IMR-90 (cell line): ENCODE data around the gene MYADML2. TPM values are rescaled to one million over a fixed set of nuclear protein-coding genes. Genes with fewer than 3 reads are reported as not detected.

Experiments used
- ATAC-seq: fragments of 200-7000 bp; cut with Tn5 transposase; 2 replicates; pipeline ENCODE4 v1.9.1; 2020; ENCODE audit warnings: low read depth, mild to moderate bottlenecking, moderate library complexity
- BruUV-seq: library from RNA; stranded (reverse); fragments of 400-500 nt; replicated peaks from 2 replicates; lab custom pipeline; 2021; lab: Mats Ljungman, UMichigan
- CTCF ChIA-PET: fragments of 300-600 bp; formaldehyde crosslinking; extraction: SDS; loops from one replicate; lab custom pipeline; 2021; ENCODE audit warnings: antibody characterized with exemption; lab: Yijun Ruan, JAX
- POLR2A ChIA-PET: fragments of 300-600 bp; sonication (Branson Sonifier 250); formaldehyde crosslinking; loops from one replicate; lab custom pipeline; 2022; ENCODE audit warnings: antibody characterized with exemption; ENCODE audit not compliant: unreplicated experiment; lab: Charles Lee
- DNase-seq: peaks from one replicate; pipeline ENCODE4 v3.0.0; 2013
- H2AFZ ChIP-seq: replicated peaks from 2 replicates; pipeline ENCODE3; 2013; ENCODE audit warnings: low read length, mild to moderate bottlenecking; ENCODE audit not compliant: poor library complexity
- H2AK5ac ChIP-seq: 2 replicates; pipeline ENCODE4 v1.6.1; 2013; ENCODE audit warnings: low read depth, low read length, inconsistent platforms
- H2AK9ac ChIP-seq: replicated peaks from 2 replicates; pipeline ENCODE3; 2013; ENCODE audit warnings: mild to moderate bottlenecking, low read depth, low read length, moderate library complexity; ENCODE audit not compliant: poor library complexity
- H2BK120ac ChIP-seq: 2 replicates; pipeline ENCODE4 v1.6.1; 2013; ENCODE audit warnings: low read depth, low read length, inconsistent platforms
- H2BK15ac ChIP-seq: 3 replicates; pipeline ENCODE4 v1.6.1; 2013; ENCODE audit warnings: low read depth, low read length, inconsistent platforms
- H2BK20ac ChIP-seq: 2 replicates; pipeline ENCODE4 v1.6.1; 2013; ENCODE audit warnings: low read depth, mild to moderate bottlenecking, inconsistent platforms, low read length, moderate library complexity
- H2BK5ac ChIP-seq: 2 replicates; pipeline ENCODE4 v1.6.1; 2013; ENCODE audit warnings: mild to moderate bottlenecking, low read depth, low read length, inconsistent platforms; ENCODE audit not compliant: poor library complexity, severe bottlenecking
- H3K14ac ChIP-seq: replicated peaks from 2 replicates; pipeline ENCODE4 v1.6.1; 2013; ENCODE audit warnings: low read depth, low read length, inconsistent platforms
- H3K18ac ChIP-seq: 2 replicates; pipeline ENCODE4 v1.6.1; 2013; ENCODE audit warnings: low read depth, low read length, control low read depth
- H3K23ac ChIP-seq: 2 replicates; pipeline ENCODE4 v1.6.1; 2013; ENCODE audit warnings: low read depth, low read length, inconsistent platforms
- H3K27ac ChIP-seq: 2 replicates; pipeline ENCODE4 v1.5.1; 2013; ENCODE audit warnings: mild to moderate bottlenecking, control low read depth, low read length; ENCODE audit not compliant: insufficient read depth
- H3K27me3 ChIP-seq: 2 replicates; pipeline ENCODE4 v1.6.1; 2013; ENCODE audit warnings: low read length; ENCODE audit not compliant: control insufficient read depth, insufficient read depth
- H3K36me3 ChIP-seq: 2 replicates; pipeline ENCODE4 v1.6.1; 2013; ENCODE audit warnings: low read length, mixed read lengths; ENCODE audit not compliant: control insufficient read depth, insufficient read depth
- H3K4ac ChIP-seq: 2 replicates; pipeline ENCODE4 v1.6.1; 2013; ENCODE audit warnings: low read depth, low read length, inconsistent platforms
- H3K4me1 ChIP-seq: 2 replicates; pipeline ENCODE4 v1.6.1; 2013; ENCODE audit warnings: low read length, mixed read lengths; ENCODE audit not compliant: control insufficient read depth, insufficient read depth
- H3K4me2 ChIP-seq: 2 replicates; pipeline ENCODE4 v1.6.1; 2013; ENCODE audit warnings: low read depth, mild to moderate bottlenecking, control low read depth, low read length, moderate library complexity
- H3K4me3 ChIP-seq: 2 replicates; pipeline ENCODE4 v1.5.1; 2013; ENCODE audit warnings: low read depth, mild to moderate bottlenecking, control low read depth, low read length, moderate library complexity; ENCODE audit not compliant: insufficient read depth
- H3K56ac ChIP-seq: 2 replicates; pipeline ENCODE4 v1.6.1; 2013; ENCODE audit warnings: low read length, inconsistent platforms; ENCODE audit not compliant: insufficient read depth; ENCODE audit errors: extremely low read depth
- H3K79me1 ChIP-seq, 2 experiments: 2 replicates each; pipeline ENCODE4 v1.6.1; 2013; ENCODE audit warnings: low read length in 2 of 2, inconsistent platforms in 1 of 2, low read depth in 1 of 2
- H3K9ac ChIP-seq: 2 replicates; pipeline ENCODE4 v1.6.1; 2013; ENCODE audit warnings: low read depth, low read length, control low read depth
- H3K9me1 ChIP-seq: 2 replicates; pipeline ENCODE4 v1.6.1; 2013; ENCODE audit warnings: low read length, inconsistent platforms; ENCODE audit not compliant: insufficient read depth
- H3K9me3 ChIP-seq: 2 replicates; pipeline ENCODE4 v1.6.1; 2013; ENCODE audit warnings: low read length; ENCODE audit not compliant: control insufficient read depth, insufficient read depth
- H4K20me1 ChIP-seq: 2 replicates; pipeline ENCODE4 v1.6.1; 2013; ENCODE audit warnings: low read length, inconsistent platforms; ENCODE audit not compliant: insufficient read depth
- H4K5ac ChIP-seq: 2 replicates; pipeline ENCODE4 v1.6.1; 2013; ENCODE audit warnings: mild to moderate bottlenecking, low read depth, low read length, control low read depth
- H4K8ac ChIP-seq, 2 experiments: 2 replicates each; pipeline ENCODE4 v1.6.1; 2013; ENCODE audit warnings: low read depth in 2 of 2, low read length in 2 of 2, control low read depth in 1 of 2, inconsistent platforms in 1 of 2
- H4K91ac ChIP-seq: 2 replicates; pipeline ENCODE4 v1.6.1; 2013; ENCODE audit warnings: low read depth, low read length, inconsistent platforms; ENCODE audit not compliant: insufficient read depth
- BHLHE40 ChIP-seq: fragments of 150-350 bp; IDR thresholded peaks from 2 replicates; pipeline ENCODE4 v1.6.1; 2016; ENCODE audit warnings: mild to moderate bottlenecking, low read depth, low read length
- CEBPB ChIP-seq: IDR thresholded peaks from 2 replicates; pipeline ENCODE4 v1.6.1; 2012; ENCODE audit warnings: low read depth, low read length, improper control_type of control experiment
- CHD1 ChIP-seq: IDR thresholded peaks from 2 replicates; pipeline ENCODE4 v1.6.1; 2012; ENCODE audit warnings: low read depth, low read length, improper control_type of control experiment
- FOS ChIP-seq: fragments of 150-350 bp; IDR thresholded peaks from 2 replicates; pipeline ENCODE4 v1.6.1; 2016; ENCODE audit warnings: low read depth, low read length
- MAFK ChIP-seq: IDR thresholded peaks from 2 replicates; pipeline ENCODE4 v1.6.1; 2012; ENCODE audit warnings: low read depth, low read length, improper control_type of control experiment
- MAZ ChIP-seq: IDR thresholded peaks from 2 replicates; pipeline ENCODE4 v1.6.1; 2012; ENCODE audit warnings: low read depth, mild to moderate bottlenecking, low read length, improper control_type of control experiment, moderate library complexity, borderline replicate concordance
- MXI1 ChIP-seq: IDR thresholded peaks from 2 replicates; pipeline ENCODE4 v1.6.1; 2012; ENCODE audit warnings: low read depth, mild to moderate bottlenecking, low read length, moderate library complexity, borderline replicate concordance
- NFE2L2 ChIP-seq: fragments of 150-350 bp; IDR thresholded peaks from 2 replicates; pipeline ENCODE4 v1.6.1; 2016; ENCODE audit warnings: low read depth, mild to moderate bottlenecking, low read length
- POLR2A ChIP-seq: IDR thresholded peaks from 2 replicates; pipeline ENCODE4 v1.6.1; 2012; ENCODE audit warnings: mild to moderate bottlenecking, low read depth, low read length
- RAD21 ChIP-seq: IDR thresholded peaks from 2 replicates; pipeline ENCODE4 v1.6.1; 2012; ENCODE audit warnings: low read length, improper control_type of control experiment
- RCOR1 ChIP-seq: IDR thresholded peaks from 2 replicates; pipeline ENCODE4 v1.6.1; 2012; ENCODE audit warnings: mild to moderate bottlenecking, low read length, improper control_type of control experiment; ENCODE audit not compliant: insufficient replicate concordance
- RFX5 ChIP-seq: IDR thresholded peaks from 2 replicates; pipeline ENCODE4 v1.8.0; 2012; ENCODE audit warnings: low read depth, mild to moderate bottlenecking, low read length, moderate library complexity
- SMC3 ChIP-seq: fragments of 150-350 bp; IDR thresholded peaks from 2 replicates; pipeline ENCODE4 v1.6.1; 2016; ENCODE audit warnings: low read depth, mild to moderate bottlenecking, antibody characterized with exemption, low read length, moderate library complexity
- WGBS, 2 experiments: methylation state at CpG; one replicate each; pipeline versions ENCODE4 v1.1.5 to v1.1.7; 2013; ENCODE audit warnings: missing lambda C conversion rate in 2 of 2; ENCODE audit not compliant: insufficient read length in 1 of 2; ENCODE audit errors: extremely low coverage in 2 of 2; 5-methylcytosine and 5-hydroxymethylcytosine counted together
- dilution Hi-C: fragments of 300-500 bp; cut with HindIII; formaldehyde crosslinking; loops from one replicate; pipeline ENCODE4 v1.14.3; 2018; ENCODE audit warnings: low sequenced_read_pairs; ENCODE audit not compliant: unreplicated experiment
- in situ Hi-C: fragments of 300-500 bp; cut with MboI; formaldehyde crosslinking; loops from 3 replicates; pipeline ENCODE4 v1.14.3; 2019; ENCODE audit warnings: low sequenced_read_pairs, inconsistent platforms, mixed read lengths
- intact Hi-C: fragments of 100-400 bp; cut with micrococcal nuclease; formaldehyde crosslinking; loops from 2 replicates; pipeline ENCODE4 v1.10.0; 2022
- polyA plus RNA-seq, 3 experiments: library from polyadenylated mRNA; depleted of rRNA; stranded (reverse); fragments of >200 nt; gene quantifications; 2 replicates each; pipeline ENCODE4 v1.2.3, GENCODE V29; 2012; ENCODE audit warnings: low replicate concordance in 1 of 3
- total RNA-seq: library from RNA; depleted of rRNA; stranded (reverse); fragments of >200 nt; gene quantifications from 2 replicates; pipeline ENCODE4 v1.2.3, GENCODE V29; 2012
- TF ChIP-seq, protein P1 (sequence below): fragments of 150-350 bp; IDR thresholded peaks from 2 replicates; pipeline ENCODE4 v1.6.1; 2017; ENCODE audit warnings: mild to moderate bottlenecking, antibody characterized with exemption, low read length, low read depth
- TF ChIP-seq, protein P2 (sequence below): fragments of 150-350 bp; IDR thresholded peaks from 2 replicates; pipeline ENCODE4 v1.6.1; 2016; ENCODE audit warnings: low read depth, mild to moderate bottlenecking, low read length, moderate library complexity, borderline replicate concordance
- TF ChIP-seq, protein P3 (sequence below): conservative IDR thresholded peaks from 2 replicates; pipeline ENCODE4 v1.5.1; 2012; ENCODE audit warnings: mild to moderate bottlenecking, low read depth, low read length, improper control_type of control experiment

Gene MYADML2
- total and polyA plus RNA-seq, 2 of the 4 experiments (the other 2 are of a cell fraction): not detected

DNA sequence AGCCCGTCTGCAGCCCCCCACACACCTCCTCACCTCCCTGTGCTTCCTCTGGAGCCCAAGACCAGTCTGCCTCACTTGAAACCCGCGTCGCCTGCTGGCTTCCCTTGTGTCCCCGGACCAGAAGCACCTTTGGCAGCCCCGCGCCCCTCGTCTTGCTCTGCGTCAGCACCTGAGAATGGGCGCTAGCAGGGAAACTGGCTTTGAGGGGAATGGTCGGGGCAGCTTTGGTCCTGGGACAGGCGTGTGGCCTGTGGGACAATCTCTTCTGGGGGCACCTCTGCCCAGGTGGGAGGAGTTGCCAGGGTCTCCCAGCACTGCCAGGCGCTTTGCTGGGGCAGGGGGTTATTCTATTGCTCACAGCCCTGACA is 15.9 kb downstream of the MYADML2 start:
- no peak overlapping the region for H3K4me3 ChIP-seq
- peaks cover 9% of the 10 kb centered on the region for H3K4me1 ChIP-seq
- no peak overlapping the region for H3K18ac ChIP-seq
- no peak overlapping the region for H3K56ac ChIP-seq
- H3K9me1 ChIP-seq: peaks cover 9% of the 10 kb centered on the region
- no peaks in the 10 kb centered on the region for H3K27me3 ChIP-seq
- H4K5ac ChIP-seq: no peak overlapping the region
- no peak overlapping the region for H2AK5ac ChIP-seq
- intact Hi-C loops: no loop called here
- POLR2A ChIA-PET: no interaction called here
- in situ Hi-C loops: no loop called here
- H3K14ac ChIP-seq: no peak overlapping the region
- 84% methylated on average over 11 of the region's 13 CpGs; no CpG with 5 or more reads in 1 of the 2 experiments for WGBS, 2 experiments
- H3K4ac ChIP-seq: no peak overlapping the region
- no peak overlapping the region for H2BK120ac ChIP-seq
- H3K79me1 ChIP-seq: peaks cover 13 to 42% of the 10 kb centered on the region in 2 experiments
- H3K27ac ChIP-seq: no peak overlapping the region
- no peak overlapping the region for H2BK20ac ChIP-seq
- H4K91ac ChIP-seq: no peak overlapping the region
- no TSS peak for BruUV-seq
- H4K8ac ChIP-seq: no peak overlapping the region
- no peak overlapping the region for H3K23ac ChIP-seq
- no peak overlapping the region for H2BK15ac ChIP-seq
- CTCF ChIA-PET: no interaction called here
- H2BK5ac ChIP-seq: no peak overlapping the region
- no peak for TF ChIP-seq BHLHE40
- TF ChIP-seq, protein P1, sequence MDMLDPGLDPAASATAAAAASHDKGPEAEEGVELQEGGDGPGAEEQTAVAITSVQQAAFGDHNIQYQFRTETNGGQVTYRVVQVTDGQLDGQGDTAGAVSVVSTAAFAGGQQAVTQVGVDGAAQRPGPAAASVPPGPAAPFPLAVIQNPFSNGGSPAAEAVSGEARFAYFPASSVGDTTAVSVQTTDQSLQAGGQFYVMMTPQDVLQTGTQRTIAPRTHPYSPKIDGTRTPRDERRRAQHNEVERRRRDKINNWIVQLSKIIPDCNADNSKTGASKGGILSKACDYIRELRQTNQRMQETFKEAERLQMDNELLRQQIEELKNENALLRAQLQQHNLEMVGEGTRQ: no peak
- TF ChIP-seq CHD1: no peak
- TF ChIP-seq, protein P2, sequence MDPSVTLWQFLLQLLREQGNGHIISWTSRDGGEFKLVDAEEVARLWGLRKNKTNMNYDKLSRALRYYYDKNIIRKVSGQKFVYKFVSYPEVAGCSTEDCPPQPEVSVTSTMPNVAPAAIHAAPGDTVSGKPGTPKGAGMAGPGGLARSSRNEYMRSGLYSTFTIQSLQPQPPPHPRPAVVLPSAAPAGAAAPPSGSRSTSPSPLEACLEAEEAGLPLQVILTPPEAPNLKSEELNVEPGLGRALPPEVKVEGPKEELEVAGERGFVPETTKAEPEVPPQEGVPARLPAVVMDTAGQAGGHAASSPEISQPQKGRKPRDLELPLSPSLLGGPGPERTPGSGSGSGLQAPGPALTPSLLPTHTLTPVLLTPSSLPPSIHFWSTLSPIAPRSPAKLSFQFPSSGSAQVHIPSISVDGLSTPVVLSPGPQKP: no peak
- no peak for TF ChIP-seq RCOR1
- TF ChIP-seq RAD21: no peak
- no peak for TF ChIP-seq SMC3
- no peak for TF ChIP-seq CEBPB
- no peak for TF ChIP-seq POLR2A
- TF ChIP-seq NFE2L2: no peak
- TF ChIP-seq, protein P3, sequence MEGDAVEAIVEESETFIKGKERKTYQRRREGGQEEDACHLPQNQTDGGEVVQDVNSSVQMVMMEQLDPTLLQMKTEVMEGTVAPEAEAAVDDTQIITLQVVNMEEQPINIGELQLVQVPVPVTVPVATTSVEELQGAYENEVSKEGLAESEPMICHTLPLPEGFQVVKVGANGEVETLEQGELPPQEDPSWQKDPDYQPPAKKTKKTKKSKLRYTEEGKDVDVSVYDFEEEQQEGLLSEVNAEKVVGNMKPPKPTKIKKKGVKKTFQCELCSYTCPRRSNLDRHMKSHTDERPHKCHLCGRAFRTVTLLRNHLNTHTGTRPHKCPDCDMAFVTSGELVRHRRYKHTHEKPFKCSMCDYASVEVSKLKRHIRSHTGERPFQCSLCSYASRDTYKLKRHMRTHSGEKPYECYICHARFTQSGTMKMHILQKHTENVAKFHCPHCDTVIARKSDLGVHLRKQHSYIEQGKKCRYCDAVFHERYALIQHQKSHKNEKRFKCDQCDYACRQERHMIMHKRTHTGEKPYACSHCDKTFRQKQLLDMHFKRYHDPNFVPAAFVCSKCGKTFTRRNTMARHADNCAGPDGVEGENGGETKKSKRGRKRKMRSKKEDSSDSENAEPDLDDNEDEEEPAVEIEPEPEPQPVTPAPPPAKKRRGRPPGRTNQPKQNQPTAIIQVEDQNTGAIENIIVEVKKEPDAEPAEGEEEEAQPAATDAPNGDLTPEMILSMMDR: no peak
- TF ChIP-seq MAZ: no peak
- no peak for TF ChIP-seq RFX5
- no peak for TF ChIP-seq MXI1
- no peak for TF ChIP-seq MAFK
- TF ChIP-seq FOS: no peak
- no peak overlapping the region for H3K9ac ChIP-seq
- no peaks in the 10 kb centered on the region for H3K9me3 ChIP-seq
- H3K4me2 ChIP-seq: no peak overlapping the region
- dilution Hi-C loops: no loop called here
- peaks cover 27% of the 10 kb centered on the region; the same call in 1 of the 2 replicates for H3K36me3 ChIP-seq
- no peak overlapping the region for H2AFZ ChIP-seq
- H4K20me1 ChIP-seq: peaks cover 17% of the 10 kb centered on the region
- DNase-seq (no peak), ATAC-seq (no peak)
- no peak overlapping the region for H2AK9ac ChIP-seq
